Measurements from ENCODE around the gene C1orf35.
A peak's percentile ranks its signal among the peaks of the same experiment; 100 is the strongest.

C1orf35 gene

GRCh38 chr1:228094432-228095016 is 8.6 kb downstream of the C1orf35 start:
- DNase-seq (ENCODE audit: low read depth in 2 of 2) = no peak

- no peak for DNase-seq (ENCODE audit: low read depth in 2 of 2)
Observed at GRCh38 chr1:228093050-228093906, 9.8 kb downstream of the C1orf35 start.

- no peak for DNase-seq (ENCODE audit: low read depth in 2 of 2)
Observed at GRCh38 chr1:228092342-228093049, 10.6 kb downstream of the C1orf35 start.

- DNase-seq (ENCODE audit: low read depth in 2 of 2) = no peak
Observed at GRCh38 chr1:228091084-228091483, 12.0 kb downstream of the C1orf35 start.

GRCh38 chr1:228090613-228091081 is 12.5 kb downstream of the C1orf35 start:
- DNase-seq (ENCODE audit: low read depth in 2 of 2) = no peak

GRCh38 chr1:228089519-228090380 is 13.4 kb downstream of the C1orf35 start:
- no peak for DNase-seq (ENCODE audit: low read depth in 2 of 2)

- no peak for DNase-seq (ENCODE audit: low read depth in 2 of 2)
Observed at GRCh38 chr1:228088586-228089498, 14.3 kb downstream of the C1orf35 start.

- no peak for DNase-seq (ENCODE audit: low read depth in 2 of 2)
Observed at GRCh38 chr1:228087771-228088251, 15.3 kb downstream of the C1orf35 start.

- no peak for DNase-seq (ENCODE audit: low read depth in 2 of 2)
Observed at GRCh38 chr1:228085287-228085951, 17.7 kb downstream of the C1orf35 start.

- no peak for DNase-seq (ENCODE audit: low read depth in 2 of 2)
Observed at GRCh38 chr1:228084797-228085196, 18.3 kb downstream of the C1orf35 start.

- DNase-seq (ENCODE audit: low read depth in 2 of 2) = no peak
Observed at GRCh38 chr1:228084325-228084724, 18.8 kb downstream of the C1orf35 start.

- no peak for DNase-seq (ENCODE audit: low read depth in 2 of 2)
Observed at GRCh38 chr1:228083871-228084278, 19.2 kb downstream of the C1orf35 start.

GRCh38 chr1:228082918-228083870 is 19.9 kb downstream of the C1orf35 start:
- no peak for DNase-seq (ENCODE audit: low read depth in 2 of 2)

- peak; percentile 84 to 89 for DNase-seq (ENCODE audit: low read depth in 2 of 2)
Observed at GRCh38 chr1:228082214-228082917, 20.8 kb downstream of the C1orf35 start, which contains the start of gene ARF1. Gene ARF1, plus strand, starts transcription at chr1:228082708. Its CDS starts 14,407 bp downstream, at chr1:228097115.

- DNase-seq (ENCODE audit: low read depth in 2 of 2) = no peak
Observed at GRCh38 chr1:228081578-228082213, 21.4 kb downstream of the C1orf35 start.

GRCh38 chr1:228081144-228081543 is 22.0 kb downstream of the C1orf35 start:
- DNase-seq (ENCODE audit: low read depth in 2 of 2) = no peak

- DNase-seq (ENCODE audit: low read depth in 2 of 2) = no peak
Observed at GRCh38 chr1:228079601-228080263, 23.4 kb downstream of the C1orf35 start.
